Choroid plexus epithelial cell (primary cell): Measurements from ENCODE around the gene ANKRD12.

Source experiments
- DNase-seq: peaks from one replicate; pipeline ENCODE4 v3.0.0-alpha.2; 2010; ENCODE audit warnings: low read depth
- H3K4me3 ChIP-seq: 2 replicates; pipeline ENCODE4 v1.5.1; 2011; ENCODE audit warnings: low read depth, mild to moderate bottlenecking, control low read depth, low read length, moderate library complexity
- TF ChIP-seq, protein P1 (sequence below): conservative IDR thresholded peaks from 2 replicates; pipeline ENCODE4 v1.5.1; 2011; ENCODE audit warnings: low read depth, mild to moderate bottlenecking, control low read depth, inconsistent platforms, low read length, moderate library complexity

Gene ANKRD12

DNA sequence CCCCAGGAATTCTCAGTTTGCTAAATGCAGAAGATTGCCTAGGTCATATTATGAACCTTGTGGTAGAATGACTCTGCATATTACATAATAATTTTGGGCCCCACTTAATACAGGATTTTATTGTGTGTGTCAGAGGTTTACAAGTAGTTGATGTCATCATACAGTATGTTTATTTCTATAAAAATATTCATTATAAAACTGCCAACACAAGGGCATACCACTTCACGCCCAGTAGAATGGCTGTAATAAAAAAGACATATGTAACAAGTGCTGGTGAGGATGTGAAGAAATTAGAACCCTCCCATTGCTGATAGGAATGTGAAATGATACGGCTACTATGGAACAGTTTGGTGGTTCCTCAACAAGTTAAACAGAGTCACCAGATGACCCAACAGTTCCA lies 136.6 kb downstream of the ANKRD12 start:
- TF ChIP-seq, protein P1, sequence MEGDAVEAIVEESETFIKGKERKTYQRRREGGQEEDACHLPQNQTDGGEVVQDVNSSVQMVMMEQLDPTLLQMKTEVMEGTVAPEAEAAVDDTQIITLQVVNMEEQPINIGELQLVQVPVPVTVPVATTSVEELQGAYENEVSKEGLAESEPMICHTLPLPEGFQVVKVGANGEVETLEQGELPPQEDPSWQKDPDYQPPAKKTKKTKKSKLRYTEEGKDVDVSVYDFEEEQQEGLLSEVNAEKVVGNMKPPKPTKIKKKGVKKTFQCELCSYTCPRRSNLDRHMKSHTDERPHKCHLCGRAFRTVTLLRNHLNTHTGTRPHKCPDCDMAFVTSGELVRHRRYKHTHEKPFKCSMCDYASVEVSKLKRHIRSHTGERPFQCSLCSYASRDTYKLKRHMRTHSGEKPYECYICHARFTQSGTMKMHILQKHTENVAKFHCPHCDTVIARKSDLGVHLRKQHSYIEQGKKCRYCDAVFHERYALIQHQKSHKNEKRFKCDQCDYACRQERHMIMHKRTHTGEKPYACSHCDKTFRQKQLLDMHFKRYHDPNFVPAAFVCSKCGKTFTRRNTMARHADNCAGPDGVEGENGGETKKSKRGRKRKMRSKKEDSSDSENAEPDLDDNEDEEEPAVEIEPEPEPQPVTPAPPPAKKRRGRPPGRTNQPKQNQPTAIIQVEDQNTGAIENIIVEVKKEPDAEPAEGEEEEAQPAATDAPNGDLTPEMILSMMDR = no peak
- H3K4me3 ChIP-seq = no peak overlapping the region
- DNase-seq = no peak

DNA sequence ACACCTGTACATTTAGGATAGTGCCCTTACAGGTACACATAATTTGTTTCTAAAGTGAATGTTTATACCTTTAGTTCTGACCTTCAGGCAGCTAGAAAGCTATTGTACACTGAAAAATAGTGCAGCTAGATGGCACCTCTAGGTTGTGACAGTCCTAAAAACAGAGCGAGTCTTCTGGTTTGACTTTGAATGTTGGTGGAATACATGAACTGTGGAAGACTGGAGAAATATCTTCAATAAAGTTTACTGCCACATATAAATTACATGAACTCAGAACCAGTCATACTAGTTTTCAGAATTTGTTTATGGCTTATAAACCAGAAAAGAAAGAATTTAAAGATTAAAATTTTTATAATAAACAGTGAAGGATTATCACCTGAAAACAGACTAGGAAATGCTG lies 139.3 kb downstream of the ANKRD12 start:
- DNase-seq = no peak
- TF ChIP-seq, protein P1 = no peak
- H3K4me3 ChIP-seq = no peak overlapping the region

GRCh38 chr18:9278028-9278427 lies 141.4 kb downstream of the ANKRD12 start:
- DNase-seq = no peak
- no peak overlapping the region for H3K4me3 ChIP-seq
- TF ChIP-seq, protein P1 = no peak

DNA sequence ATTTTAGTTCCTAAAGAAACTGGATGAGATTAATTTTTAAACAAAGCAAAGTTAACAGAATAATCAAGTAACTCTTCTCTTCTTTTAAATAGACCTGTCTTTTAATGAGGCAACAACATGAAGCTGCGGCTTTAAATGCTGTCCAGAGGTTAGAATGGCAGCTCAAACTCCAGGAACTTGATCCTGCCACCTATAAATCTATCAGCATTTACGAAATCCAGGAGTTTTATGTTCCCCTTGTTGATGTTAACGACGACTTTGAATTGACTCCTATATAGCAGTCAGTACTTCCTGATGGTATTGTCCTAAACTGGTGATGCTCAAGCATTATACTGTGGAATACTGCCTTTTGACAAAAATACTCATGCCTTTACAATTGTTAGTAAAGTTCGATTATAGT lies 144.3 kb downstream of the ANKRD12 start:
- no peak for DNase-seq
- H3K4me3 ChIP-seq = no peak overlapping the region
- TF ChIP-seq, protein P1 = no peak

- no peak for DNase-seq
Measured at GRCh38 chr18:9281780-9282179, 145.2 kb downstream of the ANKRD12 start.

GRCh38 chr18:9283791-9284190 lies 147.2 kb downstream of the ANKRD12 start:
- TF ChIP-seq, protein P1 = no peak

More at GRCh38 chr18:9281780-9282179, 145.2 kb downstream of the ANKRD12 start:
- H3K4me3 ChIP-seq = no peak overlapping the region
- TF ChIP-seq, protein P1 = no peak

GRCh38 chr18:9285604-9286003 lies 149.0 kb downstream of the ANKRD12 start:
- TF ChIP-seq, protein P1 = no peak
- no peak for DNase-seq
- no peak overlapping the region for H3K4me3 ChIP-seq

More at GRCh38 chr18:9283791-9284190, 147.2 kb downstream of the ANKRD12 start:
- H3K4me3 ChIP-seq = no peak overlapping the region
- DNase-seq = no peak
